ENCODE measurements around the gene MARK3. TPM values are rescaled to one million over a fixed set of nuclear protein-coding genes. Genes with fewer than 3 reads are reported as not detected.

The MARK3 gene
- total RNA-seq, 1 experiment from 2014 or later = 72.5 TPM

DNA sequence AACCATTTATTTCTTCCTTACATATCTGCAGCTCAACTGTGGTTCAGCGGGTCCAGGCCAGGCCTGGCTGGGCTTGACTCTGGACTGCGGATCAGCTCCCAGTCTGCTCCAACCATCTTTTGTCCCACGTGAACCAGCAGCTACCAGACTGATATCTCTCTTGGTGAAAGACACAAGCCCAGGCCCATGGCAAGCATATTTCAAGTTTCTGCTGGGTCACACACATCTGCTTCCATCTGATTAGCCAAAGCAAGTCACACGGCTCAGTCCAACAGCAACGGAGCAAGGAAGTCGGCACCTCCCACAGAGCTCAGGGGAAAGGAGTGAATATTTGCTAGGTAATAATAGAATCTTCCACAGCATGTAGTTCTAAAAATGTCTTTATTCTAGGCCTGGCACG, 24.7 kb upstream of the MARK3 start:
- Histone ChIP-seq H3K4me3 (replicated peaks in 1 of 2; ENCODE audit: low read depth in 1 of 2, low read length in 2 of 2) (no peak overlapping the region), H2AFZ (ENCODE audit: low read depth, low read length, poor library complexity, severe bottlenecking) (no peak overlapping the region)
- POLR2A ChIA-PET = no interaction called here

DNA sequence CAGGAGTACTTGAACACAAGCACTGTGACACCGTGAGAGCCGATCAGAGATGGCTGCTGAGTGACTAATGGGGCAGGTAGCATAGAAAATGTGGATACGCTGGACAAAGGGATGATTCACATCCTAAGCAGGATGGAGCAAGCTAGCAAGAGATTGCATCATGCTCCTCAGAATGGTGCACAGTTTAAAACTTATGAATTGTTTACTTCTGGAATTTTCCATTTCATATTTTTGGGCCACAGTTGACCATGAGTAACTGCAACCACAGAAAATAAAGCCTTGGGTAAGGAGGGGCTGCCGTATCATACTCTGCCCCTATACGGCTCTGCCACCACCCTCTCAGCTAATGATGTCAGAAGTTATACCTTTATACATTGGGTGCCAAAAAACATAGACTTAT, 23.3 kb upstream of the MARK3 start:
- H3K9me2 ChIP-seq (ENCODE audit: insufficient read depth) = no peaks in the 10 kb centered on the region
- ATAC-seq (peak; percentile 72), DNase-seq (ENCODE audit: low read depth, low spot score) (peak; percentile 63)
- H2AFZ ChIP-seq (ENCODE audit: low read depth, low read length, poor library complexity, severe bottlenecking) = peak overlapping the region; percentile 63
- ChIA-PET POLR2A (no interaction called here), RAD21 (ENCODE audit: low non-redundant PET in 1 of 2, low total read pairs in 2 of 2, uncharacterized antibody in 2 of 2, unreplicated experiment in 2 of 2) (no interaction called here), CTCF (no interaction called here)
- no TSS peak for BruUV-seq (replicated peaks)
- no peaks in the 10 kb centered on the region for H3K79me2 ChIP-seq (ENCODE audit: insufficient read depth, low read length)
- H3K4me1 ChIP-seq (ENCODE audit: control insufficient read depth in 1 of 2, insufficient read depth in 2 of 2, low read length in 2 of 2) = peaks cover 0 to 8% of the 10 kb centered on the region in 2 experiments; a peak in 2 of 4 replicates
- H3K27me3 ChIP-seq (ENCODE audit: insufficient read depth, low read length) = no peaks in the 10 kb centered on the region
- H3K36me3 ChIP-seq (ENCODE audit: control insufficient read depth in 1 of 2, insufficient read depth in 2 of 2, low read length in 2 of 2) = no peaks in the 10 kb centered on the region
- peak overlapping the region; percentile 20 for H3K4me2 ChIP-seq (ENCODE audit: low read length)
- intact Hi-C loops (cut with micrococcal nuclease) = no loop called here
- peaks cover 11 to 12% of the 10 kb centered on the region in 2 experiments; a peak in 2 of 4 replicates for H3K9me3 ChIP-seq (ENCODE audit: control insufficient read depth in 1 of 2, insufficient read depth in 1 of 2, low read depth in 1 of 2, low read length in 2 of 2)
- no peak overlapping the region for H3K27ac ChIP-seq (ENCODE audit: low read depth, low read length)
- no peak overlapping the region for H3K9ac ChIP-seq (ENCODE audit: low read length)
- H4K20me1 ChIP-seq (ENCODE audit: insufficient read depth) = no peaks in the 10 kb centered on the region
- H3K4me3 ChIP-seq (replicated peaks in 1 of 2; ENCODE audit: low read depth in 1 of 2, low read length in 2 of 2) = no peak overlapping the region
- TF ChIP-seq ELF1 (IDR thresholded peaks at IDR 0.05; ENCODE audit: borderline replicate concordance, low read depth) (no peak), ZFX (IDR thresholded peaks at IDR 0.05) (no peak), SP1 (IDR thresholded peaks at IDR 0.05; ENCODE audit: low read depth) (peak; percentile 56), FOSL1 (IDR thresholded peaks at IDR 0.05; ENCODE audit: low read depth) (peak; percentile 56), SIN3A (IDR thresholded peaks at IDR 0.05; ENCODE audit: low read depth) (0 out of 2 replicates have a peak, but pooled peaks have one; percentile 1), EGR1 (IDR thresholded peaks at IDR 0.05; ENCODE audit: low read depth) (no peak), RAD21 (IDR thresholded peaks at IDR 0.05; ENCODE audit: low read depth) (no peak), ATF3 (IDR thresholded peaks at IDR 0.05) (peak; percentile 72; the same call in 1 of the 2 replicates), JUND (IDR thresholded peaks at IDR 0.05) (peak; percentile 58), MAX (IDR thresholded peaks at IDR 0.05) (0 out of 2 replicates have a peak, but pooled peaks have one; percentile 29)

More for the DNA sequence above, 24.7 kb upstream of the MARK3 start:
- Histone ChIP-seq H3K27ac (ENCODE audit: low read depth, low read length) (no peak overlapping the region), H3K9me2 (ENCODE audit: insufficient read depth) (no peaks in the 10 kb centered on the region), H3K4me2 (ENCODE audit: low read length) (no peak overlapping the region), H3K79me2 (ENCODE audit: insufficient read depth, low read length) (no peaks in the 10 kb centered on the region), H3K4me1 (ENCODE audit: control insufficient read depth in 1 of 2, insufficient read depth in 2 of 2, low read length in 2 of 2) (peaks cover under 1 to 14% of the 10 kb centered on the region in 2 experiments), H3K27me3 (ENCODE audit: insufficient read depth, low read length) (no peaks in the 10 kb centered on the region), H3K9ac (ENCODE audit: low read length) (no peak overlapping the region), H4K20me1 (ENCODE audit: insufficient read depth) (no peaks in the 10 kb centered on the region), H3K9me3 (ENCODE audit: control insufficient read depth in 1 of 2, insufficient read depth in 1 of 2, low read depth in 1 of 2, low read length in 2 of 2) (peaks cover 11 to 12% of the 10 kb centered on the region in 2 experiments; a peak in 2 of 4 replicates), H3K36me3 (ENCODE audit: control insufficient read depth in 1 of 2, insufficient read depth in 2 of 2, low read length in 2 of 2) (no peaks in the 10 kb centered on the region)
- ATAC-seq = no peak
- TF ChIP-seq ZNF274 (IDR thresholded peaks at IDR 0.05; ENCODE audit: low read depth, low read length) = no peak
- TF ChIP-seq, protein P1, sequence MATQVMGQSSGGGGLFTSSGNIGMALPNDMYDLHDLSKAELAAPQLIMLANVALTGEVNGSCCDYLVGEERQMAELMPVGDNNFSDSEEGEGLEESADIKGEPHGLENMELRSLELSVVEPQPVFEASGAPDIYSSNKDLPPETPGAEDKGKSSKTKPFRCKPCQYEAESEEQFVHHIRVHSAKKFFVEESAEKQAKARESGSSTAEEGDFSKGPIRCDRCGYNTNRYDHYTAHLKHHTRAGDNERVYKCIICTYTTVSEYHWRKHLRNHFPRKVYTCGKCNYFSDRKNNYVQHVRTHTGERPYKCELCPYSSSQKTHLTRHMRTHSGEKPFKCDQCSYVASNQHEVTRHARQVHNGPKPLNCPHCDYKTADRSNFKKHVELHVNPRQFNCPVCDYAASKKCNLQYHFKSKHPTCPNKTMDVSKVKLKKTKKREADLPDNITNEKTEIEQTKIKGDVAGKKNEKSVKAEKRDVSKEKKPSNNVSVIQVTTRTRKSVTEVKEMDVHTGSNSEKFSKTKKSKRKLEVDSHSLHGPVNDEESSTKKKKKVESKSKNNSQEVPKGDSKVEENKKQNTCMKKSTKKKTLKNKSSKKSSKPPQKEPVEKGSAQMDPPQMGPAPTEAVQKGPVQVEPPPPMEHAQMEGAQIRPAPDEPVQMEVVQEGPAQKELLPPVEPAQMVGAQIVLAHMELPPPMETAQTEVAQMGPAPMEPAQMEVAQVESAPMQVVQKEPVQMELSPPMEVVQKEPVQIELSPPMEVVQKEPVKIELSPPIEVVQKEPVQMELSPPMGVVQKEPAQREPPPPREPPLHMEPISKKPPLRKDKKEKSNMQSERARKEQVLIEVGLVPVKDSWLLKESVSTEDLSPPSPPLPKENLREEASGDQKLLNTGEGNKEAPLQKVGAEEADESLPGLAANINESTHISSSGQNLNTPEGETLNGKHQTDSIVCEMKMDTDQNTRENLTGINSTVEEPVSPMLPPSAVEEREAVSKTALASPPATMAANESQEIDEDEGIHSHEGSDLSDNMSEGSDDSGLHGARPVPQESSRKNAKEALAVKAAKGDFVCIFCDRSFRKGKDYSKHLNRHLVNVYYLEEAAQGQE (IDR thresholded peaks at IDR 0.05; ENCODE audit: low read depth) = no peak
- no peak for TF ChIP-seq EGR1 (IDR thresholded peaks at IDR 0.05; ENCODE audit: low read depth)
- TF ChIP-seq SP1 (IDR thresholded peaks at IDR 0.05; ENCODE audit: low read depth) = no peak
- no peak for TF ChIP-seq CEBPB (IDR thresholded peaks at IDR 0.05; ENCODE audit: low read depth)
- intact Hi-C loops (cut with micrococcal nuclease) = no loop called here
- DNase-seq (ENCODE audit: low read depth, low spot score) = no peak
- no TSS peak for BruUV-seq (replicated peaks)
- CTCF ChIA-PET = no interaction called here
- RAD21 ChIA-PET (ENCODE audit: low non-redundant PET in 1 of 2, low total read pairs in 2 of 2, uncharacterized antibody in 2 of 2, unreplicated experiment in 2 of 2) = no interaction called here
